GM18870 (cell line): ENCODE measurements around the gene LPCAT1.

Experiments
- ATAC-seq: cut with Tn5 transposase; IDR thresholded peaks from one replicate; pipeline ENCODE4 v1.9.1; 2021; ENCODE audit warnings: moderate library complexity; ENCODE audit not compliant: unreplicated experiment

Gene LPCAT1

DNA sequence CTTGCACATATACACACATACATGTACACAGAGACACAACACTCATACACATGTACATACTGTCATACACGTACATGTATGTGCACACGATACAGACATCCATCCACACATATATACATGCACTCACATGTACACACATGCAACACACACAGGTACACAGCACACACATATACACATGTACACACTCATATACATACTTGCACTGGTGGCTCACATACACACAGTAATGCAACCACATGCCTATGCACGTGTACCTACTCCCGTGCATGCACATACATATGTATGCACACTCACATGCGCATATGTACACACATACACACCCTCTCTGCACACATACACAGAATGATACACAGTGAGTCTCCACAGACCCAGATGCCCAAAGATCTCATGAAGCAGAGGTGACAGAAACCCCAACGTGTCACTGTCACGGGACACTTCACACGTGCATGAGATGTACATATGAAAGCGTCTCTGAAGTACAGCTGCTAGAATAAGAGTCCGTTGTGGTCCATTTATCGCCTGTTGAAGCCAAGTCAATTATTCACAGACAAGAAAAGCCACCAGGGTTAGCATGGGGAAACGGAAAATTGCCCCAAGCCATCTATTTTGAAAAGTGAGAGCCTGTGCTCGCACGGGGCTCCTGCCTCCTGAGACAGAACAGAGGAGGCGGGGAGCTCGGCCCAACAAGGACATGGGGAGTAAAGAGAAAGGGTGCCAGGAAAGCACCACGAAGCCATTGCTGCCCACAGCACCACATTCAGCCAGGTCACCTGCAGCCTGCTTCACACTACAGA lies 24.9 kb downstream of the LPCAT1 start:
- ATAC-seq: peak; percentile 44

DNA sequence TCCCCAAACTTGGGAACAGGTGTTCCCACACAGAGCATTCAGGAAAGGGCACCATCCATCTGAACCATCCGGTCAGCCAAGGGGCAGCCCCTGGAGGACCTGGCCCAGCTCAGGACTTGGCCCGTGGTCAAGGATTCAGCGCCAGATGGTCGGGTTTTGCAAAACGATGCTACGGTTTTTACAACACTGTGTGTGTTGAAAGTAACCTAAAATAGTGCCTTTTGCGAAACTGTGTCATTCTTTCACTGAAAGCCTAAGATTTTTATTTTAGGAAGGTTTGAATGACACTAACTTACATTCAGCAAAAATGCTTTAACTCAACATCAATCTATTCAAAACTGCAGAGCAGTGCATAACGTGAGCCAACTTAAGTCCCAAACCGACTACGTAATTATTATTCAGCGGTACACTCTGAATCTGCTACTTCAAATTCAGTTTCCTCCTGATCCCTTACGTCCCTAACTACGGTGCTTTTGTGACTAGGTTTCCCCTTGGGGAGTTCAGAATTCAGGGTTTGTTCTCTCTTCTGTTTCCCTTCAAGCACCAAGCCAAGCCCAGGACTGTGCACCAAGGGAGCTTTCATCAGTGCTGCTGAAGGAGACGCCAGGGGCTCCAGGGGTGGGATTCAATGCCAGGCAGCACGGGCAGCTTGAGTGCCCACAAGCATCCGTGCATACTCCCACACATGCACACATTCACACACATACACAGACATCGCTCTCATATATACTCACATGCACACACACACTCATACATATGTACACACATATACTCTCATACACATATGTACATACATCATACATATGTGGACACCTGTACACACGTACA lies 25.8 kb downstream of the LPCAT1 start:
- ATAC-seq: peak; percentile 27

DNA sequence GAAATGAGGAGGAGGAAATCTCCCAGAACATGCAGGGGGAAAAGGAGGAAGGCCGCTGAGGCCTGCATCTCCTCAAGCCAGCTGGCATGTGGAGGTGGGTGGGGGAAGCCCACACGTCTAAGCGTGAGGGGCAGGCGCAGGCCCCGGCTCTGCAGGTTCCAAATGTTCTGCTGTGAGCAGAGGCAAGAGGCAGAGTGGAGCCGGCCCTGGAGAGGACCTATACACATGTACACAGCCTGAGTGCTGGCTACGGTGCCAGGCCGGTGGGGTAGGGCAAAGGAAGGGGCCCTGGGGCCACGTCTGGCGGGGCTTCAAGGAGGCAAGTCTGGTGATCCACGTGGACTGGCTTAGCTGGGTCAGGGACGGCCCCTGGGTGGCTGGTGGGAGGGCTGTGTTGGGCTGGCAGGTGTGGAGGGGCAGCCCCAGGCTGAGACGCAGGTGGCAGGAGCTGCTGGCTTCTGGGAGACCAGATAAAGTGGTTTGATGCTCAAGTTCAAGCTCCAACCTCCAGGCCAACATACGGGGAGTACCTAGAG lies 26.4 kb downstream of the LPCAT1 start:
- peak; percentile 12 for ATAC-seq

DNA sequence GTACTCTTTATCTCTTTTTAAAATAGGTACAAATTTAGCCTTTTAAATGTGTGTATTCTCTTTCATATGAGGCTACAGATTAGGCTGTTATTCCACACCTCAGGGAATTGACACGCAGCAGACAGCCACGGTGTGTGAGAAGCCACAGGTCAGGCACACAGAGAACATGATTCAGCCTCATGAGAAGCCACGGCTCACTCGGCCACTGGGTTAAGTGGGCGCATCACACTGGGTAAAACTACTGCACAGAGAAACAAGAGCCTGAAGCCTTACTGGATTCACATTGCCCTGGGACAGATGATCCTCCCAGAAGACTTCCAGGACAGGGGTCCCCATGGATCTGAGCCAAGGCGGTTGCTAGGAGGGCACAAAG lies 28.2 kb downstream of the LPCAT1 start:
- no peak for ATAC-seq

DNA sequence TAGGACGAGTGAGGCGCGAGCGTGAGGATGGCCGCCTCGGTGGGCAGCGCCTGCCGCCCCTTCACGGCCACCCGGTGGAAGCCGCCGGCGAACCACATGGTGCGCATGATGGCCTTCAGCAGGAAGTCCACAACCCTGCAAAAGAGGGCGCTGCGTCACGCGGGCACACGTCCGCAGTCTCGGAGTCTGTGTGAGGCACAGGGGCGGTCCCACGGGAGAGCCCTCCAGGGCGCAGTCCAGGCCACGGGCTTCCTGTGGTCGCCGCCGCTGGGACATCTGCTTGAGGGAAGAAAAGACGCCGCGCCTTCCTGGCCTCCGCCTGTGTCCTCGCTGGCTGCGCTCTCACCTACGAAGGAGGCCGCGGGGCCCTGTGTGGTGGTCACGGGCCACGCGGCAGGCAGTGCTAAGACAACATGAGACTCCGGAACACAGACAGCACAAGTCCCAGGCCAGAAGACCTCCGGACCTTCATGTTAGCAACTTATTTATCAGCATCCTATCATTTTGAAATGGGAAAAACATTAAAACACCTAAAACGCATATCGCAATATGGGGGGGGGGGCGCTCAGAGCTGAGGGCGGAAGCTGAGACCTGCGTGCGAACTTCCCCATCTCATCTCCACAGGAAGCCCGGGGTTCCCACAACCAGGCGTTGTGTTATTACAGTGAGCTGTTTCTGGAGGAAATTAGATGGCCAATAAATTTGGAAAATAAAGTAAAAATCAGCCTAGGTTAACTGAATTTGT lies 28.8 kb downstream of the LPCAT1 start:
- peak; percentile 29 for ATAC-seq

DNA sequence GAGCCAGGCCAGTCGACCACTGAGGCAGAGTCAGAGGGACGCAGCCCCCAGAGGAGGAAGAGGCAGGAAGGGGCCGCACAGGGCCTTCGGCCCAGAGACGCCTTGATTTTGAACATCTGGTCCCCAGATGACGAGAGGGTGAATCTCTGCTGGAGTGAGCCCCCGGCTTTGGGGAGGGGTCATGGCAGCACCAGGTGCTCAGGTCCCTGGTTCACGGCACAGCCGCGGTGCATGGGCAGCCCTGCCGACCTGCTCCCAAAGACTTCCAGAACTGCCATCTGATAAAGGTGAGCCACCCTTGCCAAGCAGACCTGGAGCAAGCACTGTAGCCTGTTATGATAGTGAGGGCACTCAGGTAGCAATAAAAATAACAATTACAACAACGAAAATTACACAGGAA lies 29.8 kb downstream of the LPCAT1 start:
- no peak for ATAC-seq

DNA sequence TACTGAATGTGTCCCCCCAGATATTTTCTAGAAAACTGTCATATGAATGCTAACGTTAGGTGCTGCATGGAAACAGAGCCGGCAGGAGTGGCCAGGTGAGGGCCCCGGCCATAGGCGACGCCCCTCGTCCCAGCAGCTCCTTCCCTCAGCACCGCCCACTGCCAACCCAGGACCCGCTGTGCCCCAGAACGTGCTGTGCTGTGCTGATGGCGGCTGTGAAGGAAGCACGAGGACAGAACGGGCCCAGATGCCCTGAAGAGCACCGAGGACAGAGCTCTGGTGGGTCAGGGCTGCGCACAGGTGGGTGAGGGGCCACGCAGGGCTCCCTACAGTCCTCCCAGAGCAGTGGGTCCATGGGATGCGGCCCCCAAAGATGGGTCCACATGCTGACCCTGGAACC lies 30.3 kb downstream of the LPCAT1 start:
- ATAC-seq: no peak

DNA sequence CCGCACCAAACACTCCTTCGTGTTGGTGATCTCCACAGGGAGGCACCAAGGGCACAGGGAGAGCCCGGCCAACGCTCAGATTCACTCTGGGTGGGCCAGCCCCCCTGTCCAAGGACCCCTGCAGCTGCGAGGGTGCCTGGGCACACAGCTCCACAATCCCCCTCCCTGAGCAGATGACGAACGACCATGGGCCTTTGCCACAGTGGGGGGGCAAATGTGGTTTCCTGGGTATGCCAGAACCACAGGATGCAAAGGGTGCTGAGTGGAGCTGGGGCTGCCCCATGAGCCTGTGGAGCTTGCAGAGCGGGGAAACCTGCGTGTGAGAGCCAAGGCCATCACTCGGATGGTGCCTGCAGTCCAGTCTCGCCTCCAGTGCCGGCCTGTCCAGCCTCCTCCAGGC lies 31.0 kb downstream of the LPCAT1 start:
- no peak for ATAC-seq

DNA sequence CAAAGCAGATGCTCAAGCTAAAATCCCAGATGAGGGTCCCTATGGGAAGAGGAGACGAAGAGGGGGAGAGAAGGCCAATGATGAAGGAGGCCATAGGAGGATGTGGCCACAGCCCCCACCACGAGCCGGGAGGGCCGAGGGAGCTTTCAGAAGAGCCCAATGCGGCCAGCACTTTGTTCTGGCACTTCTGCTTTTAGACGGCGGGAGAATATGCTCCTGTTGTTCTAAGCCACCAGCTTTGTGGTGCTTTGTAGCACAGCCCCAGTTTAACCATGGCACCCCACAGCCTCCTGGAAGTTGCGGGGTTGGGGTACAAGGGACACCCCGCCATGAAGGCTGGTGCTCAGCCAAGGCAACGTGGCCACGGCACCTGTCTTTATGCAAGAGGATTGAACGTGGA lies 33.4 kb downstream of the LPCAT1 start:
- ATAC-seq: no peak

DNA sequence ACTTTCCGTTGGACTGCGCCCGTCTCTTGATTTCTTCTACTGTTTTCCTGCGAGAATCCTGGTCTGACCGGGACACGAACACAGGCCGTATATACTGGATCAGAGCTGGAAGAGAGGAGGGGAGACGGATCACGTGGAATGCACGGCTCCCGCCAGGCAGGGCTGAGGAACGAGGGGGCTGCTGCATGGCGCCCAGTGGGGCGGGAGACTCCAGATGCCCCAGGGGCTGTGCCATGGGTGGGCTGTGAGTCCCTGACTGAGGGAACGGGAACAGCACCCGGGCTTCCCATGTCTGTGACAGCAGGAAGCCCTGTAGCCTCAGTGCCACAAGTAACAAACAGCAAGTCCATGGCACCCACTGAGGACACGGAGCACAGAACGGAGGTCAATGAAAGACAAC lies 34.0 kb downstream of the LPCAT1 start:
- ATAC-seq: no peak

DNA sequence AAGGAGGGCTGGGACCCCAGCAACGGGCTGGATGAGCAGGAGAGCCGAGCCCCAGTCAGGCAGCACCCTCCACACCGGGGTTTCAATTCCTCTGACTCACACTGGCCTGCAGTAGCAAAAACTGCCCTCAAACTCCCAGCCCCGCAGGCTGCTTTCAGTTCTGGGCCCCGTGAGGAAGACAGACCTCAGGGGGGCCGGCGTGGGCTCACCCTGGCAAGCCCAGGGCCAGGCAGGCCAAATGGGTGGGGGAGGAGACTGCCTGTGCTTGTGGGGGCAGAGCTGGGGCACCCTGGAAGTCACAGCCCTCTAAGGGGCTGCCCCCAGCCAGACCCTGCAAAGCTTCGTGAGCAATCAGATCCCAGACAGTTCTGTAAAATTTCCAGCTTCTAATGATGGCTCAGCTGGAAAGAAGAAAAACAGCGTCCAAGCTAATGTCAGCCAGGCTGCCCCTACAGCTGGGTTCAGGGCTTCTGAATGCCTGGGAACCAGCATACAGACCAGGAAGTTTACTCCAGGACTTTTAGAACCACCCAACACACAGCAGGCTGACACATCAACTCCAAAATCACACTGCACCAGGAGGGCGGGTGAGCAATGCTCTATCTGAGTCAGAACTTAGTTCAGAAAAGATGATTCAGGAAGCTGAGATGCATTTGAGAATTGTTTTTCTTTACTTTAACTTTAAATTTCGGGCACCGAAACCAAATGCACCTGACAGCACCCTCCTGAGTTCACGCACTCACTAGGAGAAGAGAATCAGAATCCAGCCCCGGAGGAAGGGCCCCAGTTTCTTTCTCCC lies 34.7 kb downstream of the LPCAT1 start:
- ATAC-seq: peak; percentile 44

DNA sequence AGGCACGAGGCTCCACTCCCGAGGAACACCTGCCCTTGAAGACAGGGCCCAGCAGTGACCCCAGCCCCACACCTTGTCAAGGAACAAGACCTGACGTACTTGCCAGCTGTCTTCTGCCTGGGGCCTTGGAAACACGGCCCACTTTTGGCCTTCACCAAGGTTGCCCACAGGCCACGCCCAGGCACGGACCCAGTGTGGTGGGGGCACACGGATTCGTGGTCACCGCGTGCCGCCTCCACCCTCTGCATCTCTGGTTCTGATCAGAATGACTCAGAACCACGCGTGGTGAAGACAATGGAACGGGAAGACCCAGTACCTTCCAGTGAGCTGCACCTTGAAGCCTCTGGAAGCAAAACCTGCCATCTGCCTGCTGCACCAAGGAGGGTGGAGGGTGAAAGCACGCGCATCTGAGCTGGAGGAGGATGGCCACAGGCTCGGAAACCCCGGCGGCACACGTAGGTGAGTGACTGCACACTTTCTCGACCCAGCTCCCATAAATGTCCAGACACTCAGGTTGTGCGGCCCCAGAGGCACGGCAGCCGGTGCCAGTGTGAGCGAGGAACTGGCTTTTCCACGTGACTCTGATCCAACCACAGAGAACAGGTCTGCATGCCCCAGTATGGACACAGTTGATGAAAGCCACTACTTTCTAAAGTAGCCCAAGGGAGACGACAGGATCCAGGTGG lies 36.5 kb downstream of the LPCAT1 start:
- ATAC-seq: no peak

DNA sequence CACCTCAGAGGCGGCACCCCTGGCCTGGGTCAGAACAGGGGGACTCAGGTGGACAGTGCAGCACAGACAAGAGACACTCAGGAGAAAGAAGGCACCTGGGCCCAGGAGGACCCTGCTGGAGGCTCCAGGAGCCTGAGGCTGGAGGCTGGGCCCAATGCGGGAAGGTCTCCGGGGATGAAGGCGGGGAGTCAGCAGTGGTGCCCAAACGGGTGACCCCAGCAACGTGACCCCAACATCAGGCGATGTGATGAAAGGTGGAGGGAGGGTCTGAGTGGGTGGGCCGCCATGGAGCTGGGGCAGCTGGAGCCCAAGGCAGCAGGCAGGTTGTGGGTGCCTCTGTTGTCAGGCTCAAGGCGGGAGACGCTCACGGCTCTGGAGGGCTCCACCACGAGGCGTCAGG lies 37.5 kb downstream of the LPCAT1 start:
- no peak for ATAC-seq

DNA sequence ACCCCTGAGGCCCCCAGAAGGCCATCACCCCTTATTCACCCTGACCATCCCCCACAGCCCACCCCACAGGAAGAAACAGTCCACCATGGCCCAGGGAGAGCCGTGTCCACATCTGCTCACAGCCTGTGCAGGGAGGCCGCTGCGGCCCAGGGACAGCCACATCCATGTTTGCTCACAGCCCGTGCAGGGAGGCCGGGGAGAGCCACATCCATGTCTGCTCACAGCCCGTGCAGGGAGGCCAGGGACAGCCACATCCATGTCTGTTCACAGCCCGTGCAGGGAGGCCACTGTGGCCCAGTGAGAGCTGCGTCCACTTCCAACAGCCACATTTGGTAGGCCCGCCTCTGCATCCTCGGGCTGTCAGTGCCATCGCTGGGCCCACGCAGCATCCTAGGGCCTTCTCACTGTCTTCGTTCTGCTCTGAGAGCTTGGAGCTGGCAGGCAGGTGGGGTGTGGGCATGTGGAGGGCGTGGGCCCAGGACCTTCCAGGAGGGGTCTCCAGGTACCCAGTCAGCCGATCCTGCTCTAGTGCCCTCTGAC lies 38.1 kb downstream of the LPCAT1 start:
- ATAC-seq: no peak

DNA sequence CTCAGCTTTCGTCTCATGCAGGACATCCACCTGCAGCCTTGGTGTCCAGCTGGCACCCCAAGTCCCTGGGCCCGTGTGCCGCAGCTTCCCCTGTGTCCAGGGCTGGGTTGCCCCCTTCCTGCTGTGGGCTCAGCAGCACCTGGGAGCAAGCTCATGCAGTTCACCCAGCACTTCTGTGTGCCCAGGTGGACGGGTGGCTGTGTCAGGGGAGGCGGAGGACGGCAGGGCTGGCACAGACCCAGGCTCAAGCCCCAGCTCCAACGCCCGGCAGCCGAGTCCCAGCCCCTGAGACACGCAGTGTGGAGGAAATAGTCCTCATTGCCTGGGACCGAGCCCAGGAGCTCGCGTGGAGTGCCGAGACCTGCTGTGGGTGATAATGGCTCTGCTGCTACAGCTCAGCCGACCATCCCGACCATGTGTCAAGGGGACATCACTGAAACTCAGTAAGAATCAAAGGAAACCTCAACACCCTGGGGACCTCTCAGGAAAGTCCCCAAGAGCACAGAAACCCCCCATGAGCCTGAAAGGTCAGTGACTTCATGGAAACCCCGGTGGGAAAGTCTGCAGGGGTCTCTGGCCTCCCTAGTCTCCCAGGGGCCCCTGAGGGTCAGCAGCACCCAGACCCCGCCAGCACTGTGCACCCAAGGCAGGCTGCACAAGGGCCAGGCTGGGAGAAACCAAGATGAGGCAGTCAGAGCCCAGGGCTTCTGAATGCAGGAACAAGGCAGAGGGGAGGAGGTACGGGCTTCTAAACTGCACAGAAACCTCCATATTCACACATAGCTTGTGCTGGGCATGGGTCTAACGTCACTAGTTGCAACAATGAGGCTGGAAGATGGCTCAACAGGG lies 38.8 kb downstream of the LPCAT1 start:
- peak; percentile 56 for ATAC-seq

DNA sequence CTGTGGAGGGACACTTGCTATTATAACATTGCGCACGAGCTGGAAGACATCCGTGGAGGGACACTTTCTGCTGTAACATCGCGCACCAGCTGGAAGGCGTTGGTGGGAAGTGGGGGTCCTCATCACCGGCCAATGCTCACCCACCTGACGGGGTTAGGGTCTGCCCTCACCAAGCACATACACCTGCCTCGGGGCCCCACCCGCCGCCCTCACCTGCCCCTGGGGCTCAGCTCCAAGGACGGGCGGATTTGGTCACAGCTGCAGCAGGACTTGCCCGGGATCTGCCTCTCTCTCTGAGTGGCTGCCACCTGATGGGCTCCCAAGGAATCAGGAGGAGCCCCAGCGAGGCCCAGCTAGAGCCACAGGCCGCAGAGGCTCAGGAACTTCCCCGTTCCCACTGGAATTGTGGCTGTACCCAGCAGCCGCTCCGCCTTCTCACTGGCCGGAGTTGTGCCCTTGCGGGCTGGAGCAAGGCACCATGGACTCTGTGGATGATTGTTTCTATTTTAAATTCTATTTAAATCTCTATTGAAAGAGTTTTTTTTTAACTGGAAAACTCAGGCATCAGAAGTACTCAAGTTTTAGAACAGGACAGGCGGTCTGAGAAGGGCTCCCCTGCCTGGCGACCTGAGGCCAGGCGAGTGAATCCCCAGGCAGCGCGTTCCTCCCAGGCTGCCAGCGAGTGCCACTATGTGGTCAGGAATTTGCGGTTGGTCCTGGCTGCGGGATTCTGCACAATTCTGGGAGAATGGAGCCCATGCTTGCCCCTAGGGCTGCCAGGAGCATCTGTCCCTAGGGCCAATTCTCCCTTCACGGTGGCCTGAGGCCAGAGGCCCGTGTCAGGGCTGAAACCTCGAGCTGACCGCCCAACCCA lies 39.7 kb downstream of the LPCAT1 start:
- ATAC-seq: no peak

DNA sequence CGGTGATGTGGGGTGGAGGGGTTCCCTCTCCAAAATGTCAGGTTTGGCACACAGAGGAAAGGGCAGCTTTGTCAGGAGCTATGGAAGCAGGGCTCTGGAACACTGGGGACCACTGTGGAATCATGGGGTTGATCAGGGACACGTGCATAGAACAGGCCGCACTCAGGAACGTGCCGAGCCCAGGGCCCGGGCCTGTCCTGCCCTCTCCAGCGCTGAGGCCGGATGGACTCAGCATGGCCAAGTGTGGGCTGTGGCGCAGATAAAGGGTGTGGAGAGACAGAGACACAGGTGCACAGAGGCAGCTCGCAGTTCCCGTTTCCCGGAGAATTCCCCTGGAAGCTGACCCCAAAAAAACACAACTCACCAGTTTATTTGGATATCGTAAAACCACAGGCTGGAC lies 40.7 kb downstream of the LPCAT1 start:
- ATAC-seq: no peak

DNA sequence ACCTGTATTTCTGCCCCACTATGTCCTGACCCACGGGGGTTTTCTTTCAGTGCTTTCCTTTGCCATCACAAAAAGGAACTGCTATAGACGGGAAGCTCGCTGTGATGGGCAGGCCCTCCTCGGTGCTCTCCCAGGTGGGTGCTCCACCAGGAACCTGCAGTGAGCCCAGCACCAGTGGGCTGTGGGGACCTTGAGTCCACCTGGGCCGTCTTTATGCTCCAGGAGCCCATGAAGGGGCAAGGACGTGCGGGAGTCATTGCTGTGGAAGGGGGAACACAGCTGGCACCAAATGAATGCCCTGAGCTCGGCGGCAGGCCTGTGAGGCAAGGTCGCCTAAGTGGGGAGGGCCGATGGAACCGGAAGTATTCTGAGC lies 41.8 kb downstream of the LPCAT1 start:
- ATAC-seq: no peak
